Nephron progenitor cell (in vitro differentiated cells): ENCODE measurements around the gene CHCT1.
"Not testable (repeated sequence)": the region's sequence is repeated elsewhere in the genome, so short reads cannot be mapped to it uniquely, and the experiment has no call there.

Source experiments
- DNase-seq: peaks from one replicate; pipeline ENCODE4 v3.0.0; 2021
- H3K27ac Mint-ChIP-seq: 2 replicates; pipeline ENCODE4 v1.8.0; 2021; ENCODE audit warnings: mild to moderate bottlenecking, moderate library complexity, mixed read lengths
- H3K27me3 Mint-ChIP-seq: 2 replicates; pipeline ENCODE4 v1.8.0; 2021; ENCODE audit warnings: mild to moderate bottlenecking, low read depth, mixed read lengths; ENCODE audit not compliant: poor library complexity
- H3K36me3 Mint-ChIP-seq: 2 replicates; pipeline ENCODE4 v1.8.0; 2021; ENCODE audit warnings: low read depth, mixed read lengths
- H3K4me1 Mint-ChIP-seq: 2 replicates; pipeline ENCODE4 v1.8.0; 2021; ENCODE audit warnings: mixed read lengths
- H3K4me3 Mint-ChIP-seq: 2 replicates; pipeline ENCODE4 v1.8.0; 2021; ENCODE audit warnings: mild to moderate bottlenecking, moderate library complexity, mixed read lengths
- H3K9me3 Mint-ChIP-seq: 2 replicates; pipeline ENCODE4 v1.8.0; 2021; ENCODE audit warnings: mild to moderate bottlenecking, moderate library complexity, mixed read lengths
- TF ChIP-seq, protein P1 (sequence below): fragments of 200-600 bp; sonication (generic); IDR thresholded peaks from 2 replicates; pipeline ENCODE4 v1.5.0; 2021; ENCODE audit warnings: antibody characterized with exemption

CHCT1 gene

GRCh38 chr17:60410001-60410400 is 12.3 kb upstream of the CHCT1 start:
- TF ChIP-seq, protein P1, sequence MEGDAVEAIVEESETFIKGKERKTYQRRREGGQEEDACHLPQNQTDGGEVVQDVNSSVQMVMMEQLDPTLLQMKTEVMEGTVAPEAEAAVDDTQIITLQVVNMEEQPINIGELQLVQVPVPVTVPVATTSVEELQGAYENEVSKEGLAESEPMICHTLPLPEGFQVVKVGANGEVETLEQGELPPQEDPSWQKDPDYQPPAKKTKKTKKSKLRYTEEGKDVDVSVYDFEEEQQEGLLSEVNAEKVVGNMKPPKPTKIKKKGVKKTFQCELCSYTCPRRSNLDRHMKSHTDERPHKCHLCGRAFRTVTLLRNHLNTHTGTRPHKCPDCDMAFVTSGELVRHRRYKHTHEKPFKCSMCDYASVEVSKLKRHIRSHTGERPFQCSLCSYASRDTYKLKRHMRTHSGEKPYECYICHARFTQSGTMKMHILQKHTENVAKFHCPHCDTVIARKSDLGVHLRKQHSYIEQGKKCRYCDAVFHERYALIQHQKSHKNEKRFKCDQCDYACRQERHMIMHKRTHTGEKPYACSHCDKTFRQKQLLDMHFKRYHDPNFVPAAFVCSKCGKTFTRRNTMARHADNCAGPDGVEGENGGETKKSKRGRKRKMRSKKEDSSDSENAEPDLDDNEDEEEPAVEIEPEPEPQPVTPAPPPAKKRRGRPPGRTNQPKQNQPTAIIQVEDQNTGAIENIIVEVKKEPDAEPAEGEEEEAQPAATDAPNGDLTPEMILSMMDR, result no peak
- H3K9me3 Mint-ChIP-seq, result peaks cover 18% of the 10 kb centered on the region
- no peaks in the 10 kb centered on the region for H3K36me3 Mint-ChIP-seq
- H3K27me3 Mint-ChIP-seq, result peaks cover 14% of the 10 kb centered on the region
- no peak overlapping the region for H3K27ac Mint-ChIP-seq
- no peaks in the 10 kb centered on the region for H3K4me1 Mint-ChIP-seq
- no peak overlapping the region for H3K4me3 Mint-ChIP-seq
- DNase-seq, result no peak

DNA sequence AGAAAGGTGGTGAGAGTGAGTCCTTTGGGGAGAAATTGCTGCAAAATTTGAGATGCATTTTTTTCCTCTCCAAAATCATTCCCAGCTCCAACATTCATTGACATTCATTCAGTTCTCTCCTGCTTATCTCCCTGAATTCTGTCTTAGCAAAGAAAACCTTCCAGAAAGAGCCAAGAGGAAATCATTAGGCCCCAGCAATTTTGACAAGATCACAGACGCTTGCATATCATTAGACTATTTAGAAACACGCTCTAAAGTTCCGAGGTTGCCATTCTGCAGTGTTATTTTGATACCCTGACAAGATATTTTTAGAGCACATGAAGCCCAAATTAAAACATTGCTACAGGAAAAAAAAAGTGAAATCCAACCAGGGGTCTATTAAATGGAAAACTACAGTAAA is 9.6 kb upstream of the CHCT1 start:
- Mint-ChIP-seq H3K36me3 (no peaks in the 10 kb centered on the region), H3K4me1 (no peaks in the 10 kb centered on the region), H3K4me3 (no peak overlapping the region), H3K27ac (no peak overlapping the region), H3K9me3 (peaks cover 10% of the 10 kb centered on the region), H3K27me3 (peaks cover 20% of the 10 kb centered on the region)
- TF ChIP-seq, protein P1, result no peak
- no peak for DNase-seq

GRCh38 chr17:60415146-60415545 is 7.1 kb upstream of the CHCT1 start:
- Mint-ChIP-seq H3K9me3 (peaks cover 6% of the 10 kb centered on the region), H3K27ac (no peak overlapping the region), H3K36me3 (no peaks in the 10 kb centered on the region), H3K27me3 (peaks cover 16% of the 10 kb centered on the region), H3K4me1 (no peaks in the 10 kb centered on the region), H3K4me3 (no peak overlapping the region)
- DNase-seq, result no peak
- TF ChIP-seq, protein P1, result no peak

GRCh38 chr17:60416368-60416925 is 5.8 kb upstream of the CHCT1 start:
- Mint-ChIP-seq H3K27me3 (peaks cover 20% of the 10 kb centered on the region), H3K27ac (no peak overlapping the region), H3K4me1 (peaks cover 4% of the 10 kb centered on the region), H3K9me3 (peaks cover 3% of the 10 kb centered on the region), H3K36me3 (no peaks in the 10 kb centered on the region), H3K4me3 (no peak overlapping the region)
- DNase-seq, result no peak
- TF ChIP-seq, protein P1, result no peak

- Mint-ChIP-seq H3K4me1 (peaks cover 13% of the 10 kb centered on the region), H3K27me3 (peaks cover 29% of the 10 kb centered on the region)
- DNase-seq, H3K4me3 Mint-ChIP-seq, H3K27ac Mint-ChIP-seq, H3K36me3 Mint-ChIP-seq, H3K9me3 Mint-ChIP-seq: not testable (repeated sequence)
Measured at GRCh38 chr17:60419003-60419402, 3.3 kb upstream of the CHCT1 start.

DNA sequence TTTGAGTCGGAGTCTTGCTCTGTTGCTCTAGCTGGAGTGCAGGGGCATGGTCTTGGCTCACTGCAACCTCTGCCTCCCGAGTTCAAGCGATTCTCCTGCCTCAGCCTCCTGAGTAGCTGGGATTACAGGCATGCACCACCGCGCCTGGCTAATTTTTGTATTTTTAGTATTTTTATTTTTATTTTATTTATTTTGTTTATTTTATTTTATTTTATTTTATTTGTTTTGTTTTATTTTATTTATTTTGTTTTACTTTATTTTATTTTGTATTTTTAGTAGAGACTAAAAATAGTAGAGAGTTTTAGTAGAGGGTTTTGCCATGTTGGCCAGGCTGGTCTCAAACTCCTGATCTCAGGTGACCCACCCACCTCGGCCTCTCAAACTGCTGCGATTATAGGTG is 2.4 kb upstream of the CHCT1 start:
- not testable (repeated sequence) for H3K36me3 Mint-ChIP-seq, H3K27ac Mint-ChIP-seq, H3K9me3 Mint-ChIP-seq, H3K4me3 Mint-ChIP-seq, DNase-seq
- Mint-ChIP-seq H3K4me1 (peaks cover 14% of the 10 kb centered on the region), H3K27me3 (peaks cover 25% of the 10 kb centered on the region)
